ENCODE measurements around the gene LLGL2.

Gene LLGL2

GRCh38 chr17:75563063-75563758, 37.7 kb downstream of the LLGL2 start:
- no peak for TF ChIP-seq FOXP2 (optimal IDR thresholded peaks at IDR 0.05; ENCODE audit: borderline replicate concordance, extremely low read depth, extremely low read length, insufficient read depth)
- TF ChIP-seq TAF1 (IDR thresholded peaks at IDR 0.05; ENCODE audit: borderline replicate concordance, insufficient read depth, low read length), result no peak
- TF ChIP-seq, protein P1, sequence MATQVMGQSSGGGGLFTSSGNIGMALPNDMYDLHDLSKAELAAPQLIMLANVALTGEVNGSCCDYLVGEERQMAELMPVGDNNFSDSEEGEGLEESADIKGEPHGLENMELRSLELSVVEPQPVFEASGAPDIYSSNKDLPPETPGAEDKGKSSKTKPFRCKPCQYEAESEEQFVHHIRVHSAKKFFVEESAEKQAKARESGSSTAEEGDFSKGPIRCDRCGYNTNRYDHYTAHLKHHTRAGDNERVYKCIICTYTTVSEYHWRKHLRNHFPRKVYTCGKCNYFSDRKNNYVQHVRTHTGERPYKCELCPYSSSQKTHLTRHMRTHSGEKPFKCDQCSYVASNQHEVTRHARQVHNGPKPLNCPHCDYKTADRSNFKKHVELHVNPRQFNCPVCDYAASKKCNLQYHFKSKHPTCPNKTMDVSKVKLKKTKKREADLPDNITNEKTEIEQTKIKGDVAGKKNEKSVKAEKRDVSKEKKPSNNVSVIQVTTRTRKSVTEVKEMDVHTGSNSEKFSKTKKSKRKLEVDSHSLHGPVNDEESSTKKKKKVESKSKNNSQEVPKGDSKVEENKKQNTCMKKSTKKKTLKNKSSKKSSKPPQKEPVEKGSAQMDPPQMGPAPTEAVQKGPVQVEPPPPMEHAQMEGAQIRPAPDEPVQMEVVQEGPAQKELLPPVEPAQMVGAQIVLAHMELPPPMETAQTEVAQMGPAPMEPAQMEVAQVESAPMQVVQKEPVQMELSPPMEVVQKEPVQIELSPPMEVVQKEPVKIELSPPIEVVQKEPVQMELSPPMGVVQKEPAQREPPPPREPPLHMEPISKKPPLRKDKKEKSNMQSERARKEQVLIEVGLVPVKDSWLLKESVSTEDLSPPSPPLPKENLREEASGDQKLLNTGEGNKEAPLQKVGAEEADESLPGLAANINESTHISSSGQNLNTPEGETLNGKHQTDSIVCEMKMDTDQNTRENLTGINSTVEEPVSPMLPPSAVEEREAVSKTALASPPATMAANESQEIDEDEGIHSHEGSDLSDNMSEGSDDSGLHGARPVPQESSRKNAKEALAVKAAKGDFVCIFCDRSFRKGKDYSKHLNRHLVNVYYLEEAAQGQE (IDR thresholded peaks at IDR 0.05; ENCODE audit: insufficient read depth in 1 of 2, low read depth in 2 of 2, low read length in 2 of 2), result no peak
- no peak for TF ChIP-seq SIN3A (IDR thresholded peaks at IDR 0.05; ENCODE audit: borderline replicate concordance, insufficient read depth, low read length)
- TF ChIP-seq POLR2AphosphoS5 (IDR thresholded peaks at IDR 0.05; ENCODE audit: low read depth, low read length), result no peak

GRCh38 chr17:75564195-75564594, 38.7 kb downstream of the LLGL2 start:
- TF ChIP-seq POLR2AphosphoS5 (IDR thresholded peaks at IDR 0.05; ENCODE audit: low read depth, low read length), result no peak
- TF ChIP-seq FOXP2 (optimal IDR thresholded peaks at IDR 0.05; ENCODE audit: borderline replicate concordance, extremely low read depth, extremely low read length, insufficient read depth), result no peak
- TF ChIP-seq, protein P1 (IDR thresholded peaks at IDR 0.05; ENCODE audit: insufficient read depth in 1 of 2, low read depth in 2 of 2, low read length in 2 of 2), result no peak
- no peak for TF ChIP-seq SIN3A (IDR thresholded peaks at IDR 0.05; ENCODE audit: borderline replicate concordance, insufficient read depth, low read length)
- no peak for TF ChIP-seq TAF1 (IDR thresholded peaks at IDR 0.05; ENCODE audit: borderline replicate concordance, insufficient read depth, low read length)

GRCh38 chr17:75565066-75565465, 39.6 kb downstream of the LLGL2 start:
- TF ChIP-seq, protein P1 (IDR thresholded peaks at IDR 0.05; ENCODE audit: insufficient read depth in 1 of 2, low read depth in 2 of 2, low read length in 2 of 2), result no peak
- no peak for TF ChIP-seq TAF1 (IDR thresholded peaks at IDR 0.05; ENCODE audit: borderline replicate concordance, insufficient read depth, low read length)
- TF ChIP-seq SIN3A (IDR thresholded peaks at IDR 0.05; ENCODE audit: borderline replicate concordance, insufficient read depth, low read length), result no peak
- TF ChIP-seq FOXP2 (optimal IDR thresholded peaks at IDR 0.05; ENCODE audit: borderline replicate concordance, extremely low read depth, extremely low read length, insufficient read depth), result no peak
- no peak for TF ChIP-seq POLR2AphosphoS5 (IDR thresholded peaks at IDR 0.05; ENCODE audit: low read depth, low read length)

DNA sequence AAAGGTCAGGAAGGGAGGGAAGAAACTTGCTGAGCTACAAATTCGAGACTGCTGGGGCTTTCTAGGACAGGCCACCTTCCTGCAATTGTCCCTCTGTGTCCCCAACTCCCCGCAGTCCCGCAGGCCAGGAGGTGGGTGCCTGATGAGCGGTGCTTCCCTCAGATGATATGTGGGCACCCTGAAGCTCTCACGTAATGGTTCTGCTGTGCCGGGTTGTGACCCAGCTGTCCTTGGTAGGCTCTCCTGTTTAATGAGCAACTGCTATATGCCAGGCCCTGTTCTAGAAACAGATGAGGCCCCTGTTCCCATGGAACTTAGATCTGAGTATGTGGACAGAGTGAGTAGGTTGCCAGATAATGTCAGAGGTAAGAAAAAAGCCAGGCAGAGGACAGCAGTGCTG, 40.1 kb downstream of the LLGL2 start:
- TF ChIP-seq SIN3A (IDR thresholded peaks at IDR 0.05; ENCODE audit: borderline replicate concordance, insufficient read depth, low read length), result no peak
- TF ChIP-seq POLR2AphosphoS5 (IDR thresholded peaks at IDR 0.05; ENCODE audit: low read depth, low read length), result no peak
- TF ChIP-seq, protein P1 (IDR thresholded peaks at IDR 0.05; ENCODE audit: insufficient read depth in 1 of 2, low read depth in 2 of 2, low read length in 2 of 2), result no peak
- TF ChIP-seq TAF1 (IDR thresholded peaks at IDR 0.05; ENCODE audit: borderline replicate concordance, insufficient read depth, low read length), result no peak
- TF ChIP-seq FOXP2 (optimal IDR thresholded peaks at IDR 0.05; ENCODE audit: borderline replicate concordance, extremely low read depth, extremely low read length, insufficient read depth), result no peak

All from PFSK-1 (cell line).